NCI-H510A (cell line): ENCODE data around the gene MEIOSIN.

Source experiments
- DNase-seq: peaks from one replicate; lab custom pipeline; 2025; lab: John Stamatoyannopoulos, UW

Gene MEIOSIN

GRCh38 chr19:45765702-45766295, 32.6 kb downstream of the MEIOSIN start:
- no peak for DNase-seq

GRCh38 chr19:45766296-45766868, 33.1 kb downstream of the MEIOSIN start:
- DNase-seq, result no peak

- DNase-seq, result no peak
Observed at GRCh38 chr19:45766869-45767346, 33.7 kb downstream of the MEIOSIN start.

- peak; percentile 79 for DNase-seq
Observed at GRCh38 chr19:45767410-45767880, 34.2 kb downstream of the MEIOSIN start.

- DNase-seq, result no peak
Observed at GRCh38 chr19:45767881-45768654, 34.8 kb downstream of the MEIOSIN start.

GRCh38 chr19:45768655-45768983, 35.4 kb downstream of the MEIOSIN start:
- DNase-seq, result no peak

- peak; percentile 98 for DNase-seq
Observed at GRCh38 chr19:45768984-45769782, 35.9 kb downstream of the MEIOSIN start, which contains the start of gene SIX5. SIX5 (minus strand) TSS chr19:45769252; CDS start chr19:45768844, 408 bp downstream.

- DNase-seq, result no peak
Observed at GRCh38 chr19:45769821-45770191, 36.6 kb downstream of the MEIOSIN start.

- peak; percentile 99 for DNase-seq
Observed at GRCh38 chr19:45770192-45771101, 37.2 kb downstream of the MEIOSIN start.

- no peak for DNase-seq
Observed at GRCh38 chr19:45771311-45771933, 38.2 kb downstream of the MEIOSIN start.

GRCh38 chr19:45772130-45772840, 39.0 kb downstream of the MEIOSIN start:
- no peak for DNase-seq

- no peak for DNase-seq
Observed at GRCh38 chr19:45772912-45773311, 39.7 kb downstream of the MEIOSIN start.

- no peak for DNase-seq
Observed at GRCh38 chr19:45773384-45773783, 40.1 kb downstream of the MEIOSIN start.

- DNase-seq, result no peak
Observed at GRCh38 chr19:45774765-45775164, 41.5 kb downstream of the MEIOSIN start.

- DNase-seq, result no peak
Observed at GRCh38 chr19:45777395-45777961, 44.2 kb downstream of the MEIOSIN start.

- no peak for DNase-seq
Observed at GRCh38 chr19:45778010-45778661, 44.9 kb downstream of the MEIOSIN start.

- no peak for DNase-seq
Observed at GRCh38 chr19:45779231-45780145, 46.2 kb downstream of the MEIOSIN start.

- no peak for DNase-seq
Observed at GRCh38 chr19:45780146-45780447, 46.9 kb downstream of the MEIOSIN start.
